ENCODE results near the gene TFEB.

Gene TFEB

DNA sequence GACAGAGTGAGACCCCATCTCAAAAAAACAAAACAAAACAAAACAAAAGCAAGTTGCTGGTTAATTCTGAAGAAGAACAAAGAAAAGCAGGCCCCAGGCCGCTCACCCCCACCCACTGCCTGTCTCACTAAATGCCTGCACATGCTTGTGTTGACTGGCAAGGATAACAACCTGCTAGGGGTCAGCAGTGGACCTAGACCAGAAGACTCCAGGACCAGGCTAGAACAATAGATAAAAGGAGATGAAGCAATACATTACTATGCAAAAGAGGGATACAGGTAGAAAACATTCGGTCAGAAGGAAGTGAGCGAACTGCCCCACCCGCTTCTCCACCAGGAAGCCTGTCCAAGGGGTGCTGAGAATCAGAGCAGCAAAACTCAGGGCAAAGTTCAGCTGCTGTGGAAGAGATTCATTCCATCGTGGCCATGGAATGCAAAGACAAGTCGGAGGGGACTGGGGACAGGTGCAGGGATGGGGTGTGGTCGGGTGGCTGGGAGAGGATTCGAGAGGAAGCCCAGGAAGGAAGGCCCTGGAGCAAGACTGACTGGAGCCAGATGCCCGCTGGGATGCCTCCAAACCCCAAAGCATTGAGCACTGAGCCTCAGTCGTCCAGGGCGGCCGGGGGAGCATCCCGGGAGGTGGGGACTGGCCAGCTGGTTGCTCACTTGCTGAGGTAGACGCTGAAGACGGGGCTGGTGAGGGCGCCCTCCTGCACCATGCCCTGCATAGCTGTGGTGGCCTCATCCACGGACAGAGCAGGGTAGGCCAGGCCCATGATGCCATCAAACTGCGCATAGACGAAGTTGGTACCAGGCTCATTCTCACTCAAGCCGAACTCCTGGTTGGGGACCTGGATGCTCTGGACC is 6.5 kb upstream of the TFEB start:
- peaks cover 1% of the 10 kb centered on the region for H3K36me3 Mint-ChIP-seq (ENCODE audit: insufficient read depth)
- H3K27me3 Mint-ChIP-seq = no peaks in the 10 kb centered on the region
- no peak overlapping the region for H3K27ac Mint-ChIP-seq (ENCODE audit: low read depth)
- ATAC-seq (replicated peaks; ENCODE audit: extremely low read depth, poor library complexity, severe bottlenecking) (no peak), DNase-seq (ENCODE audit: low spot score in 2 of 2) (no peak)
- no peaks in the 10 kb centered on the region for H3K9me3 Mint-ChIP-seq
- no peaks in the 10 kb centered on the region for H3K4me1 Mint-ChIP-seq
- no peak overlapping the region for H3K4me3 Mint-ChIP-seq

DNA sequence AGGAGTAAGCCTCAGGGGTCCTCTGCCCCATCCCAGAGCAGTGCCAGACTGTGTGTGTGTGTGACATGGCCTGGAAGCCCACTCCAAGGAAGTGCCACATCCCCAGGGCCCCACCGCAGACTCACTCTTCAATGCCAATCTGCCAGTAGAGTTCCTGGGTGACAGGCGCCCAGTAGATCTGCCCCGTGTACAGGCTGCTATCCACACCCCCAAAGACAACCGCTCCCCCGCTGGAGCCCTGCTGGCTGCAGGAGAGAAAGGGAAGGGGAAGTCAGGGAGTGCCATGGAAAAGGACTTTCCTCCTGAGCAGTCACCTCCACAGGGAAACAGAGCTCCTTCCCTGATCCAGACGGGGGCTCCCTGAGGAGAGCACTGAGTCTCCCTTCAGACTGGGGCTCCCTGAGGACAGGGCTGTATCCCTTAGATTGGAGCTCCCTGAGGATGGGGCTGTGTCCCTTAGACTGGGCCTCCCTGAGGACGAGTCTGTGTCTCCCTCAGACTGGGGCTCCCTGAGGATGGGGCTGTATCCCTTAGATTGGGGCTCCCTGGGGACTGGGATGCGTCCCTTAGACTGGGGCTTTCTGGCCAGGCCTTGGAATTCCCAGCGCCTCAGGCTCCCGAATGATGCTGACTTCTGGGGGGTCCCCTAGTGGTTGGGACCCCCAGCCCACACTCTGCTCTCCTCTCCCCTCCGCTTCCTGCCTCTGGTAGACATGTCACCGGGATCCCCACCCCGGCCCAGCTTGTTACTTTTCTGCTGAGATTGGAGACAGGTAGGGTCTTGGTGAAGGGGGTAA is 5.2 kb upstream of the TFEB start:
- Mint-ChIP-seq H3K27me3 (no peaks in the 10 kb centered on the region), H3K9me3 (no peaks in the 10 kb centered on the region), H3K27ac (ENCODE audit: low read depth) (no peak overlapping the region), H3K4me3 (no peak overlapping the region), H3K36me3 (ENCODE audit: insufficient read depth) (peaks cover 5% of the 10 kb centered on the region), H3K4me1 (no peaks in the 10 kb centered on the region)
- no peak for ATAC-seq (replicated peaks; ENCODE audit: extremely low read depth, poor library complexity, severe bottlenecking)
- no peak for DNase-seq (ENCODE audit: low spot score in 2 of 2)

DNA sequence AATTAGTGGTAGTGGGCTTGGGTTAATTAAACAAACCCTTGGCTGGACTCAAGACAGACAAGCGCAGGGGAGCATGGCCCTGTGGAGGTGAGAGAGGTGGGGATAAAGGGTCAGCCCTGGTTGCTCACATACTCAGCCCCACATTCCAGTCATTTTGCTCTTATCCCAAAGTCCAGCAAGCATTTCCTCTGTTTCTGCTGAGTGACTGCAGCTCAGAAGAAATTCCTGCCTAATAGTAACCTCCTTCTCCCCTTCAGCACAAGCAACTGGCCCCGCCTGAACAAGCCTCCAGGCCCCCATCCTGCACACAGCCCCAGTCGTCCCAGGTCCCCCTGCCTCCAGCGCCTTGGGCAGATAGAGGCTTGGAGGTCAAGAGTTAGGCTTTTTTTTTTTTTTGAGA is 3.6 kb upstream of the TFEB start:
- H3K36me3 Mint-ChIP-seq (ENCODE audit: insufficient read depth) = peaks cover 8% of the 10 kb centered on the region
- no peak overlapping the region for H3K27ac Mint-ChIP-seq (ENCODE audit: low read depth)
- DNase-seq (ENCODE audit: low spot score in 2 of 2) = no peak
- ATAC-seq (replicated peaks; ENCODE audit: extremely low read depth, poor library complexity, severe bottlenecking) = no peak
- H3K9me3 Mint-ChIP-seq = no peaks in the 10 kb centered on the region
- no peaks in the 10 kb centered on the region for H3K27me3 Mint-ChIP-seq
- H3K4me1 Mint-ChIP-seq = no peaks in the 10 kb centered on the region
- H3K4me3 Mint-ChIP-seq = no peak overlapping the region

DNA sequence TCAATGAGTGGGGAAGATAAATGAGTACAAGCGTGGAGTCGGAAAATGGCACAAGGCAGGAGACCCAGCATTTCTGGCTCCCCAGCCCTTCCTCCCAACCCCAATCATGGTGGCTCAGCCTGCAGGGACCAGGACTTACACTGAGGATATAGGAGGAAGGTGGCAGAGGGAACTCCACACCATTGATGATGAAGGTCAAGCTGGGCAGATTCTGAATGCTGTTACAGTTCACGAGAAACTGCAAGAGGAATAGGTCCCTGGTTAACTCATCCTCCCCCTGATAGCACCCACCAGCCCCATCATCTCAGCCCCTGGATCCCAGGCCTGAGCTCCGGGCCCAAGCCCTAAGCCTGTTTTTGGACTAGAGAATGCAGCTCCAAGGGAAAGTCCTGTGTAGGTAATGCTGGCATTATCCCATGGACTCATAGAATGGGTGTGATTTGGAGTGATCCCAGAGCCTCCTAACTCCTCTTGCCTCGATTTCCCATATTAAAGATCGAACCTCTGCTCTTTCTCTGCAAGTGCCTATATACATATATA is 2.3 kb upstream of the TFEB start:
- no peaks in the 10 kb centered on the region for H3K9me3 Mint-ChIP-seq
- peaks cover 11% of the 10 kb centered on the region for H3K36me3 Mint-ChIP-seq (ENCODE audit: insufficient read depth)
- DNase-seq (ENCODE audit: low spot score in 2 of 2) (no peak), ATAC-seq (replicated peaks; ENCODE audit: extremely low read depth, poor library complexity, severe bottlenecking) (no peak)
- no peaks in the 10 kb centered on the region for H3K27me3 Mint-ChIP-seq
- peaks cover 10% of the 10 kb centered on the region for H3K4me1 Mint-ChIP-seq
- no peak overlapping the region for H3K27ac Mint-ChIP-seq (ENCODE audit: low read depth)
- no peak overlapping the region for H3K4me3 Mint-ChIP-seq

DNA sequence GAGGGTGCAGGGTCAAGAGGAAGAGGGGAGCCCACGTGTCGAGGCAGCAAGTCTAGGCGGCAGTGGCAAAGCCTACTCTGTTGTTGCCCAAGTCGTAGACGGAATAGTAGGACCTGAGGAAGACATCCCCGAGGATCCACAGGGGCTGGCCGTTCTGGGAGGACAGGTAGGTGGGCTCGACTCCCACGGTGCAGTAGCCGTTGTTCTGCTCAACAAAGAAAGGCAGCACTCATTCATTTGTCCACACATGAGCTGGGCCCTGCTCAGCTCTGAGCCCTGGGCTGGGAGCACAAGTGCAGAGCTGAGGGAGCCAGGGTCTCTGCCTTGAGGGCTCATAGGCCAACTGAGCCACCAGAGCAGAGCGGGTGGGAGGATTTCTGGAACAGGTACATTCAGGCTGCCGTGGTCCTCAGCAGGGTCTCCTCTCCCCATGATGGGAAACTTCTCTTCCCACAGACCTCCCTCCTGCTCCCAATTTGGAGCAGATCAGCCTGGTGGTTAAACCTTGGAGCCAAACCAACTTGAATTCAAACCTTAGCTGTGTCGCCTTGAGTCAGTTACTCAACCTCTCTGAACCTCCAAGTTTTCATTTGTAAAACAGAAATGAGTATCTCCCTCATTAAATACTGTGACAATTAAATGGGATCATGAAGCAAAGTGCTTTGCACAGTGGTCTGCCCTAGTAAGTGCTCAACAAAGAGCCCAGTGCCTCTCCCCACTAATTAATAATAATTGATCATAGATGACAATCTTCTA is 1.6 kb upstream of the TFEB start:
- DNase-seq (ENCODE audit: low spot score in 2 of 2) (no peak), ATAC-seq (replicated peaks; ENCODE audit: extremely low read depth, poor library complexity, severe bottlenecking) (no peak)
- Mint-ChIP-seq H3K4me1 (peaks cover 16% of the 10 kb centered on the region), H3K4me3 (no peak overlapping the region), H3K27ac (ENCODE audit: low read depth) (no peak overlapping the region), H3K9me3 (no peaks in the 10 kb centered on the region), H3K27me3 (no peaks in the 10 kb centered on the region), H3K36me3 (ENCODE audit: insufficient read depth) (peaks cover 14% of the 10 kb centered on the region)

DNA sequence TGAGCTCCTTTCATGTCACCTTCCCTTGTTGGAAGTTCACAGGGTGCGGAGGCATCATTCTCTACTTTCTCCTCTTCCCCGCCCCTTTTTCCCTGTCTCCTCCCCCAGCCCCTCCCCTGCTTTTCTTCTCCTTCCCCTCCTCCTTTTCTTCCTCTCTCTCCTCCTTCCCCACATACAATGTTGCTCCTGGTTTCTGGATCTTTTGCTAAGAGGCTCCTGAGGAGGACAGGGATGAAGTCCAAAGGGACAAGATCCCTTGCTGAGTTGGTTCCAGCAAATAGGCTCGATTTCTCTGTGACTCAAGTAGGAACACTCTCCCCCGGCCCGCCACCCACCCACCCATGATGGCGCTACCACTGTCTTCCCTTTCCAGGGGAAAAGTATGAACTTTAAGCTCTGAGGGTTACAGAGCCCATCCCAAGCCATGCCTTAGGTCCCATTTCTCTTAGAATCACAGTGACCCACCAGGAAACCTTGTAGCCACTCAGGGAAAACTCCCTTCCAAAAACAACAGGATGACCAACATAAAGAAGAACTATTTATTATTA is 852 bp upstream of the TFEB start:
- Mint-ChIP-seq H3K4me1 (peaks cover 21% of the 10 kb centered on the region), H3K27me3 (no peaks in the 10 kb centered on the region), H3K36me3 (ENCODE audit: insufficient read depth) (peaks cover 17% of the 10 kb centered on the region), H3K27ac (ENCODE audit: low read depth) (no peak overlapping the region), H3K9me3 (no peaks in the 10 kb centered on the region), H3K4me3 (peak overlapping the region; percentile 28)
- ATAC-seq (replicated peaks; ENCODE audit: extremely low read depth, poor library complexity, severe bottlenecking) = no peak
- DNase-seq (ENCODE audit: low spot score in 2 of 2) = no peak

DNA sequence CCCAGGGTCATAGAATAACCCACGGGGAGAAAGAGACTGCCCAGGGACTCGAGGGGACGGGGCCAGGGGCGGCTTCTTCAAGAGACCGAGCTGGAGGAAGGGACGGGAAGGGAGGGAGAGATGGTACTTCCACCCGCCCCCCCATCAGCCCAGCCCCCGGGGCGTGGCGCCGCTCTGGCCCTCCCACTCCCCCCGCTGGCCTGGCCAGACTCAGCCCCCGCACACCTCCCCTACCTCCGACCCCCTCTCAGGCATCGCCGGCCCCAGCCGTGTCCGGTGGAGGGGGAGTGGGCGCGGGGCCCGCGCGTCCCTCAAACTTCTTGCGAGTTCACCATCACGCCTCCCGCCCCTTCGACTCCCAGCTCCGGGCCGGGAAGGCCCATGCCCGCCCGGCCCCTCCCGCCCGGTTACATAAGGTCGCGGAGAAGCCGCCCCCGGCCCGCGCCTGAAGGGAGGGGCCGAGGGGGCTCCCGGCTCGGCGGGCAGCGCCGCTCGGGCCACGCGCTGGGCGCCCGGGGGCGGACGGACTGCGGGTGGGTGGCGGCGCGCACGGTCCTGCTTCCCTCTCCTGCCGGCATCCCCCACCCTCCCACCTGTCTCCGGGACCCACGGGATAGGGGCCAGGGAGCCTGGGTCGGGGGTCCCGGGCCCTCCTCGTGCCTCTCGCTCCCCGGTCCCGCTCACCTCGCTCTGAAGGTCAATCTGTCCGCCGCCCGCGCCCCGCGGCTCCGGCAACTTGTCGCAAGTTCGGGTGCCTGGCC is 562 bp downstream of the TFEB start:
- H3K4me3 Mint-ChIP-seq = peak overlapping the region; percentile 28
- no peak overlapping the region for H3K27ac Mint-ChIP-seq (ENCODE audit: low read depth)
- peaks cover 35% of the 10 kb centered on the region for H3K4me1 Mint-ChIP-seq
- peak; percentile 47 to 51 for DNase-seq (ENCODE audit: low spot score in 2 of 2)
- H3K36me3 Mint-ChIP-seq (ENCODE audit: insufficient read depth) = peaks cover 17% of the 10 kb centered on the region
- peak; percentile 33 for ATAC-seq (replicated peaks; ENCODE audit: extremely low read depth, poor library complexity, severe bottlenecking)
- no peaks in the 10 kb centered on the region for H3K9me3 Mint-ChIP-seq
- no peaks in the 10 kb centered on the region for H3K27me3 Mint-ChIP-seq

DNA sequence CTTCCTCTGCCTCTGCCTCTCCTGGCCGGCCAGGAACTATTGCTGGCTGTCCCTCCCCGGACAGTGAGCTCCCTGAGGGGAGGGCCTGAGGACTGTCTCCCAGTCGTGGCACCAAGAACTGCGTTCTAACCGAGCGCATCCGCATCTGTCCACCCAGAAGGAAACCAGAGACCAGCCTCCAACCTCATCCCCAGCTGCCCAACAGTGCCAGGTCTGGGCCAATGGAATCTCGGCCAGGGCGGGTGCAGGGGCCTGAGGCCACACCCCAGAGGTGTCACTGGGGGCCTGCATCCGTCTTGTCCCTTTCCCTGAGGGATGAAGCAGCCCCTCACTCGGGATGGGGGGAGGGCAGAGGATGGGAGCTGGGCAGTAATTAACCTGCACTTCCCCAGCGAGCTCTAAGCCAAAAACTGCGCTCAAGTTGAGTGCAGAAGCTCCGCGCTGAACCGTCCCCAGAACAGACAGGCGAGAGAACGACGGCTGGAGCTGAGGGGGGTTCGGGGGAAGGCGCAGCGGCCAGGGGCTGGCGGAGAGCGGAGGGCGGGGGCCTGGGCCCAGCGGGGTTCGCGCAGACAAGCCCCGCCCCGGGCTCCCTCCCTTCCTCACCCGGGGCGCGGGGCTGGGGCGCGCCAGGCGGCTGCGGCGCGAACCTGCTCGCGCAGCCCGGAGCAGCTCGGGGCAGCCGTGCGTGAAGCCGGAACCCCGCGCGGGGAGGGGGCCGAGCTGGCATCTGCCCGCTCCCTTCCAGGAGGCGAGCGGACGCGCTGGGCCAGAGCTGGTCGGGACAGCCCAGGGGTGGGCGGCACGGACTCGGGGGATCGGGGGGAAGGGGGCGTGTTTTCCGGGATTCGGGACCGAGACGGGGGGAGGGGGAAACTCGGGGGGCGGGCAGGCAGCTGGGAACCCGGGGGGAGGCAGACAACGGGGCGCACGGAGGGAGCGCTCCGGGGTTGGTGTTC is 1.4 kb downstream of the TFEB start:
- H3K9me3 Mint-ChIP-seq = no peaks in the 10 kb centered on the region
- peak; percentile 48 to 63 for DNase-seq (ENCODE audit: low spot score in 2 of 2)
- H3K27ac Mint-ChIP-seq (ENCODE audit: low read depth) = peak overlapping the region; percentile 75
- H3K4me3 Mint-ChIP-seq = peak overlapping the region; percentile 28
- peak; percentile 52 for ATAC-seq (replicated peaks; ENCODE audit: extremely low read depth, poor library complexity, severe bottlenecking)
- H3K4me1 Mint-ChIP-seq = peaks cover 43% of the 10 kb centered on the region
- H3K27me3 Mint-ChIP-seq = no peaks in the 10 kb centered on the region
- H3K36me3 Mint-ChIP-seq (ENCODE audit: insufficient read depth) = peaks cover 20% of the 10 kb centered on the region

DNA sequence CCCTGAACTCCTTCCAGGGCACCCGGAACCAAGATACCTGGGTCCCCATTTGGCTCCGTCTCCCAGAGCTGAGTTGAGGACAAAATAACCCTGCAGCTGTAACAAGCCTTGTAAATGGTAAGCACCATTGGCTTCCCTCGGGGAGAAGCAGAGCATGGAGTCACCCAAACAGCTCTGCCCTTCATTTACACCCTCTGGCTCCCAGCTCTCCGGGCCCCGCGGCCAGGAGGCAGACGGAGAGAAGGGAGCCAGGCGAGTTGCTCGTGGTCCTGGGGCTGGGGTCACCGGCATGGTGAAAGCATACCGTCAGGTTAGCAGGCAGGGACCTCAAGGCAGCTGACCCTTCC is 2.1 kb downstream of the TFEB start:
- peaks cover 47% of the 10 kb centered on the region for H3K4me1 Mint-ChIP-seq
- H3K27ac Mint-ChIP-seq (ENCODE audit: low read depth) = peak overlapping the region; percentile 75
- H3K9me3 Mint-ChIP-seq = no peaks in the 10 kb centered on the region
- H3K4me3 Mint-ChIP-seq = peak overlapping the region; percentile 28
- H3K27me3 Mint-ChIP-seq = no peaks in the 10 kb centered on the region
- no peak for ATAC-seq (replicated peaks; ENCODE audit: extremely low read depth, poor library complexity, severe bottlenecking)
- no peak for DNase-seq (ENCODE audit: low spot score in 2 of 2)
- peaks cover 21% of the 10 kb centered on the region for H3K36me3 Mint-ChIP-seq (ENCODE audit: insufficient read depth)

DNA sequence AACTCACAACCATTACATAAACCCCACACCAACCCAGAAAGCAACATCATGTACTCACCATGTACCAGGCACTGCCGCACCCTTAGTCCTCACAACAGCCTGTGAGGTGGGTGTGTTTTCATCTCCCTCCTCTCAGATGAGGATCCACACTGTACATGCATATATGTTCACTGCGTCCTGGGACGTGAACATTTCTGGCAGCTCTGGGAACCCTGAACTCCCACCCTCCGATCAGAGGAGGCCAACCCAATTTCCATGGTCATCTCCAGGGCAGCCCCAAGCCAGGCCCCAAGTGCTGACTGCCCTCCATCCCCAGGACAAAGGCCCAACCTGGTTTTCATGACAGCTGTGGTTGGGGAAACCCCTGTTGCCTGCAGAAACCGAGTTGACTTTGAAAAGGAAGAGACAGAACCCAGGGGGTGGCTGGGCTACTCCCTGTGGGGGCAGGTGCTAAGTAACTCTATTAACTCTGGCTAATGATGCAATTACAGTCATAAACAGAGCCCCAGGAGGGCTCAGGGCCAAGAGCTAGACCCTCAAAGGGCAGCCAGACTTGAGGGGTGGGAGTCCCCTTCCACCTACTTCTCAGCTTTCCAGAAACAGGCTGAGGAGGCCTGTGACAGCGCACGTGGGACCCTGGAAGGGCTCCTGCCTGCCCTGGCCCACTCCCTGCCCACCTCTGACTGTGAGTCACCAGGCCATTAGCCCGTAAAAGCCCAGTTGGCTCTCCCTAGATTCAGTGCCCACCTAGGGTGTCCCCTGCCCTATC is 2.6 kb downstream of the TFEB start:
- H3K4me3 Mint-ChIP-seq = peak overlapping the region; percentile 28
- DNase-seq (ENCODE audit: low spot score in 2 of 2) (peak; percentile 44 to 79), ATAC-seq (replicated peaks; ENCODE audit: extremely low read depth, poor library complexity, severe bottlenecking) (peak; percentile 69)
- peak overlapping the region; percentile 75 for H3K27ac Mint-ChIP-seq (ENCODE audit: low read depth)
- no peaks in the 10 kb centered on the region for H3K27me3 Mint-ChIP-seq
- no peaks in the 10 kb centered on the region for H3K9me3 Mint-ChIP-seq
- H3K36me3 Mint-ChIP-seq (ENCODE audit: insufficient read depth) = peaks cover 21% of the 10 kb centered on the region
- peaks cover 47% of the 10 kb centered on the region for H3K4me1 Mint-ChIP-seq

Data from central memory CD8-positive, alpha-beta T cell (primary cell).